BLaER1 treated with 17β-estradiol and CSF1 and Interleukin-3, amounts not matched to agents 10 nM and 100 nM (cell line): ENCODE data around the gene PIK3CD.
A peak's percentile ranks its signal among the peaks of the same experiment; 100 is the strongest.

ENCODE experiments used
- H3K27ac ChIP-seq, 11 experiments: shearing (Covaris generic); formaldehyde crosslinking; 2 replicates each; pipeline ENCODE4 v1.8.1; 2022
- H3K27me3 ChIP-seq, 11 experiments: shearing (Covaris generic); formaldehyde crosslinking; 2 replicates each; pipeline ENCODE4 v1.8.1; 2022
- H3K36me3 ChIP-seq, 11 experiments: shearing (Covaris generic); formaldehyde crosslinking; 2 replicates each; pipeline ENCODE4 v1.8.1; 2022
- H3K4me1 ChIP-seq, 10 experiments: shearing (Covaris generic); formaldehyde crosslinking; 2 replicates each; pipeline ENCODE4 v1.8.1; 2022
- H3K4me2 ChIP-seq, 11 experiments: shearing (Covaris generic); formaldehyde crosslinking; 2 replicates each; pipeline ENCODE4 v1.8.1; 2022
- H3K4me3 ChIP-seq, 10 experiments: shearing (Covaris generic); formaldehyde crosslinking; 2 replicates each; pipeline ENCODE4 v1.8.1; 2022
- H3K9ac ChIP-seq, 11 experiments: shearing (Covaris generic); formaldehyde crosslinking; 2 replicates each; pipeline ENCODE4 v1.8.1; 2022
- H3K9me3 ChIP-seq, 11 experiments: shearing (Covaris generic); formaldehyde crosslinking; replicated peaks in 1 of 11; 2 replicates each; pipeline ENCODE4 v1.8.1; 2022
- H4K20me1 ChIP-seq, 11 experiments: shearing (Covaris generic); formaldehyde crosslinking; 2 replicates each; pipeline ENCODE4 v1.8.1; 2022
- Cebpa-rat ChIP-seq, 11 experiments: shearing (Covaris generic); IDR thresholded peaks; 2 replicates each; pipeline ENCODE4 v1.8.1; 2022

PIK3CD gene

DNA sequence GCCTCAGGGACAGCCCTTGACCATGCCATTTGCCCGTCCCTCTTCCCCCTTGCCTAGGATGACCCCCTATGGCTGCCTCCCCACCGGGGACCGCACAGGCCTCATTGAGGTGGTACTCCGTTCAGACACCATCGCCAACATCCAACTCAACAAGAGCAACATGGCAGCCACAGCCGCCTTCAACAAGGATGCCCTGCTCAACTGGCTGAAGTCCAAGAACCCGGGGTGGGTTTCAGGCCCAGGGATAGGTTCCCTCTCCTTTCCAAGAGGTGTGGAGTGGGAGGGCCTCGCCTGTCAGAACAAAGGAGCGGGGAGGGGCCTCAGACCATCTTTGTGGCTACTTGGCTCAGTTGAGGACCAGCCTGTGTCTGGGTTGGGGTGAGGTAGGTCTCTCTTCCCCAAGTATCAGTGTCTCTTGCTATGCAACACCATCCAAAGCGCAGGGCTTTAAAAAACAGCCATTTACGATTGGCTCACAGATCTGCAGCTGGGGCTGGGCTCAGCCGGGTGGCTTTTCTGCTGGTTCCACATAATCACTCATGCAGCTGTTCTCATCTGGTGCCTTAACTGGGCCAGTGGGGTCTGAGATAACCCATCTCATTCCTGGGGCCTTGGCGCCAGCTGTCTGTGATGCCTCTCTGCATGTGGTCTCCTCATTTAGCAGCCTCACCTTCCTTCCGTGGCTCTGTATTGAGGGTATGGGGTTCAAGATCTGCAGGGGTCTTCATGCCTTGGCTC, 71.7 kb downstream of the PIK3CD start:
- Histone ChIP-seq H3K4me3 (no peak overlapping the region), H4K20me1 (peaks cover 36 to 98% (median 91%) of the 10 kb centered on the region in 11 experiments; a peak in 21 of 22 replicates), H3K9ac (no peak overlapping the region), H3K36me3 (peaks cover 92 to 100% (median 96%) of the 10 kb centered on the region in 11 experiments), H3K27me3 (no peaks in the 10 kb centered on the region), H3K4me2 (no peak overlapping the region), H3K4me1 (peaks cover 35 to 81% (median 67%) of the 10 kb centered on the region in 10 experiments), H3K9me3 (peaks cover 5 to 24% (median 17%) of the 10 kb centered on the region in 11 experiments; a peak in 18 of 22 replicates), H3K27ac (no peak overlapping the region)
- TF ChIP-seq Cebpa-rat (IDR thresholded peaks at IDR 0.05) = no peak

DNA sequence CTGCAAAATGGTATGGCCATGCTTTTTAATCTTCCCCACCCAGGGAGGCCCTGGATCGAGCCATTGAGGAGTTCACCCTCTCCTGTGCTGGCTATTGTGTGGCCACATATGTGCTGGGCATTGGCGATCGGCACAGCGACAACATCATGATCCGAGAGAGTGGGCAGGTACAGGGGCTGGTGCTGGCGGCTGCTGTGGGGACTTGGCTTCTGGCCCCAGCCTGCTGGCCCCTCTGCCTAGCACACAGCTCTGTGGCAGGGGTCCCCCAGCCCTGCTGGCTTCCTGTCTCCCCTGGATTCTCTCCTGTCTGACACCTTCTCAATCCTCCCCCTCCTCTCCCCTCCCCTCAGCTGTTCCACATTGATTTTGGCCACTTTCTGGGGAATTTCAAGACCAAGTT, 72.4 kb downstream of the PIK3CD start:
- Histone ChIP-seq H3K27me3 (no peaks in the 10 kb centered on the region), H3K9ac (peak overlapping the region in 2 of 11 experiments; percentile 19; a peak in 2 of 22 replicates), H3K36me3 (peaks cover 92 to 100% (median 95%) of the 10 kb centered on the region in 11 experiments), H3K27ac (no peak overlapping the region; a peak in 1 of 22 replicates), H3K4me2 (no peak overlapping the region; a peak in 3 of 22 replicates), H3K4me3 (no peak overlapping the region), H3K9me3 (peaks cover 5 to 24% (median 17%) of the 10 kb centered on the region in 11 experiments; a peak in 18 of 22 replicates), H3K4me1 (peaks cover 35 to 81% (median 67%) of the 10 kb centered on the region in 10 experiments), H4K20me1 (peaks cover 41 to 98% (median 91%) of the 10 kb centered on the region in 11 experiments)
- TF ChIP-seq Cebpa-rat (IDR thresholded peaks at IDR 0.05) = no peak

DNA sequence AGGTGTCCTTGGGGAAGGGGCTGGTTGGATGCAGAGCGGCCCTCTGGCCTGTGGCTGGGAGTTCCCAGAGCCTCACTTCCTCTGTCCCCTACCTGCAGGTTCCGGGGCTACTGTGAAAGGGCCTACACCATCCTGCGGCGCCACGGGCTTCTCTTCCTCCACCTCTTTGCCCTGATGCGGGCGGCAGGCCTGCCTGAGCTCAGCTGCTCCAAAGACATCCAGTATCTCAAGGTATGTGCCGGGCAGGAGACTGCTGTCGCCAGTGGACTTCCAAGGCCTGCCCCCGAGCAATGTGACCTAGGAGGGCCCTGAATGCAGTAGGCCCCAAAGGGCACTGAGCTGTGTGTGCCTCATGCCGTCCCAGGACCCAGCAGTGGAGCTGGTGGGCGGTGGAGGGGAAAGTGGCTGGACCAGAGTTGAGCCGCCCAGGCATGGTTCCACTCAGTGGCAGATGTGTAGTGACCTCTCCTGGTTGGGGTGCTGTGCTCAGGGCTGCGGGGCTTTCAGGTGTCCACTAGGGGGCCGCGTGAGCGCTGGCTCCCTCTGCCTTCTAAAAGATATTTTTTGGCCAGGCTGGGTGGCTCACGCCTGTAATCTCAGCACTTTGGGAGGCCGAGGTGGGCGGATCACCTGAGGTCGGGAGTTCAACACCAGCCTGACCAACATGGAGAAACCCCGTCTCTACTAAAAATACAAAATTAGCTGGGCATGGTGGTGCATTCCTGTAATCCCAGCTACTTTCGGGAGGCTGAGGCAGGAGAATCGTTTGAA, 73.4 kb downstream of the PIK3CD start:
- H3K27me3 ChIP-seq = no peaks in the 10 kb centered on the region
- no peak overlapping the region for H3K4me3 ChIP-seq
- H3K9ac ChIP-seq = peak overlapping the region in 1 of 11 experiments; percentile 19; a peak in 1 of 22 replicates
- H4K20me1 ChIP-seq = peaks cover 38 to 98% (median 88%) of the 10 kb centered on the region in 11 experiments
- H3K9me3 ChIP-seq = peaks cover 5 to 24% (median 17%) of the 10 kb centered on the region in 11 experiments; a peak in 18 of 22 replicates
- peak overlapping the region in 5 of 11 experiments; percentile 30 to 82 (median 66); a peak in 7 of 22 replicates for H3K4me2 ChIP-seq
- peaks cover 31 to 78% (median 66%) of the 10 kb centered on the region in 10 experiments for H3K4me1 ChIP-seq
- no peak for TF ChIP-seq Cebpa-rat (IDR thresholded peaks at IDR 0.05)
- no peak overlapping the region for H3K27ac ChIP-seq
- peaks cover 96 to 99% (median 98%) of the 10 kb centered on the region in 11 experiments for H3K36me3 ChIP-seq

DNA sequence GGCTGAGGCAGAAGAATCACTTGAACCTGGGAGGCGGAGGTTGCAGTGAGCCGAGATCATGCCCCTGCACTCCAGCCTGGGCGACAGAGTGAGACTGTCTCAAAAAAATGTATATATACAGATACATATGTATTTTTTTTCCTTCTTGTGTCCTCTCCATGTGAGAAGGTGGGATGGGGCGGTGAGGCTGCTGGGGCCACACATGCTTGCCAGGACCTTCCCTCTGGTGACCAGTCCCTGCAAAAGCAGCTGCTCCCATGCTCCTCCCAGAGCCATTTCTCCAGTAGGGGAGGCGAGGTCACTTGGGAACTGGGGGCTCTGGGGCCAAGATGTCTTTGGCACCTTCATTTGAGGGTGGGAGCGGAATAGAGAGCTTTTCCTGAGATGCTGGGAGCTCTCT, 74.9 kb downstream of the PIK3CD start:
- Histone ChIP-seq H3K36me3 (peaks cover 96 to 100% (median 99%) of the 10 kb centered on the region in 11 experiments), H4K20me1 (peaks cover 47 to 100% (median 93%) of the 10 kb centered on the region in 11 experiments), H3K4me3 (no peak overlapping the region), H3K4me1 (peaks cover 41 to 80% (median 74%) of the 10 kb centered on the region in 10 experiments), H3K4me2 (peak overlapping the region in 10 of 11 experiments; percentile 24 to 82 (median 52); a peak in 18 of 22 replicates), H3K27ac (peak overlapping the region in 3 of 11 experiments; percentile 18 to 42 (median 34); a peak in 4 of 22 replicates), H3K9ac (peak overlapping the region in 6 of 11 experiments; percentile 21 to 62 (median 42); a peak in 10 of 22 replicates), H3K9me3 (peaks cover 5 to 23% (median 17%) of the 10 kb centered on the region in 11 experiments; a peak in 18 of 22 replicates), H3K27me3 (no peaks in the 10 kb centered on the region)
- TF ChIP-seq Cebpa-rat (IDR thresholded peaks at IDR 0.05) = no peak

DNA sequence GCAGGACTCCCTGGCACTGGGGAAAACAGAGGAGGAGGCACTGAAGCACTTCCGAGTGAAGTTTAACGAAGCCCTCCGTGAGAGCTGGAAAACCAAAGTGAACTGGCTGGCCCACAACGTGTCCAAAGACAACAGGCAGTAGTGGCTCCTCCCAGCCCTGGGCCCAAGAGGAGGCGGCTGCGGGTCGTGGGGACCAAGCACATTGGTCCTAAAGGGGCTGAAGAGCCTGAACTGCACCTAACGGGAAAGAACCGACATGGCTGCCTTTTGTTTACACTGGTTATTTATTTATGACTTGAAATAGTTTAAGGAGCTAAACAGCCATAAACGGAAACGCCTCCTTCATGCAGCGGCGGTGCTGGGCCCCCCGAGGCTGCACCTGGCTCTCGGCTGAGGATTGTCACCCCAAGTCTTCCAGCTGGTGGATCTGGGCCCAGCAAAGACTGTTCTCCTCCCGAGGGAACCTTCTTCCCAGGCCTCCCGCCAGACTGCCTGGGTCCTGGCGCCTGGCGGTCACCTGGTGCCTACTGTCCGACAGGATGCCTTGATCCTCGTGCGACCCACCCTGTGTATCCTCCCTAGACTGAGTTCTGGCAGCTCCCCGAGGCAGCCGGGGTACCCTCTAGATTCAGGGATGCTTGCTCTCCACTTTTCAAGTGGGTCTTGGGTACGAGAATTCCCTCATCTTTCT, 75.5 kb downstream of the PIK3CD start:
- Histone ChIP-seq H3K4me3 (no peak overlapping the region), H3K4me1 (peaks cover 48 to 84% (median 77%) of the 10 kb centered on the region in 10 experiments), H4K20me1 (peaks cover 54 to 100% (median 94%) of the 10 kb centered on the region in 11 experiments), H3K27me3 (no peaks in the 10 kb centered on the region), H3K9ac (peak overlapping the region in 7 of 11 experiments; percentile 18 to 62 (median 37); a peak in 10 of 22 replicates), H3K9me3 (peaks cover 5 to 17% (median 14%) of the 10 kb centered on the region in 11 experiments; a peak in 18 of 22 replicates), H3K27ac (peak overlapping the region in 5 of 11 experiments; percentile 9 to 42 (median 18); a peak in 8 of 22 replicates), H3K4me2 (peak overlapping the region in 10 of 11 experiments; percentile 11 to 82 (median 52); a peak in 19 of 22 replicates), H3K36me3 (peaks cover 96 to 100% (median 99%) of the 10 kb centered on the region in 11 experiments)
- no peak for TF ChIP-seq Cebpa-rat (IDR thresholded peaks at IDR 0.05)

DNA sequence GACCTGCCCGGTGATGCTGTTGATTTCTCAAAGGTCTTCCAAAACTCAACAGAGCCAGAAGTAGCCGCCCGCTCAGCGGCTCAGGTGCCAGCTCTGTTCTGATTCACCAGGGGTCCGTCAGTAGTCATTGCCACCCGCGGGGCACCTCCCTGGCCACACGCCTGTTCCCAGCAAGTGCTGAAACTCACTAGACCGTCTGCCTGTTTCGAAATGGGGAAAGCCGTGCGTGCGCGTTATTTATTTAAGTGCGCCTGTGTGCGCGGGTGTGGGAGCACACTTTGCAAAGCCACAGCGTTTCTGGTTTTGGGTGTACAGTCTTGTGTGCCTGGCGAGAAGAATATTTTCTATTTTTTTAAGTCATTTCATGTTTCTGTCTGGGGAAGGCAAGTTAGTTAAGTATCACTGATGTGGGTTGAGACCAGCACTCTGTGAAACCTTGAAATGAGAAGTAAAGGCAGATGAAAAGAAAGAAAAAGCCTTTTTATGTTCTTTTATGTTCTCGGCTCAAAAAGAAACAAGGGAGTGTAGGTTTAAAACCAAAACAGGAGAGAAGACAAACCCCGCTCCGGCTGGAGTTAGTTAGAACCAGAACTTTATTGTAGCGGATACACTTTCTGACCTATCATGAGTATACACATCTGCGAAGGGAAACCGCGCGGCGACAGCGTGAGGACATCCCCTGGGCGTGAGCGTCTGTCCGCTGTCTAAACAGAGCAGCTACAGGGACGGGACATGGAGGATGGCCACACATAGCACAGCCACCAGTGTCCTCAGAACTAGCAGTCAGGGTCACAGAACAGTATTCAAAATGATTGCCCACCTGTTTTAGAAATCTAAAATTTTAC, 77.1 kb downstream of the PIK3CD start:
- H3K4me1 ChIP-seq = peaks cover 64 to 98% (median 93%) of the 10 kb centered on the region in 10 experiments
- peak overlapping the region; percentile 9 to 82 (median 46); a peak in 20 of 22 replicates for H3K4me2 ChIP-seq
- H3K9ac ChIP-seq = peak overlapping the region in 5 of 11 experiments; percentile 25 to 56 (median 46); a peak in 7 of 22 replicates
- no peak overlapping the region for H3K4me3 ChIP-seq
- no peak for TF ChIP-seq Cebpa-rat (IDR thresholded peaks at IDR 0.05)
- no peaks in the 10 kb centered on the region for H3K27me3 ChIP-seq
- peaks cover 0 to 7% (median 0%) of the 10 kb centered on the region in 11 experiments; a peak in 6 of 22 replicates for H3K9me3 ChIP-seq
- H4K20me1 ChIP-seq = peaks cover 60 to 100% (median 94%) of the 10 kb centered on the region in 11 experiments
- H3K36me3 ChIP-seq = peaks cover 94 to 100% (median 99%) of the 10 kb centered on the region in 11 experiments
- peak overlapping the region in 6 of 11 experiments; percentile 2 to 42 (median 20); a peak in 7 of 22 replicates for H3K27ac ChIP-seq

DNA sequence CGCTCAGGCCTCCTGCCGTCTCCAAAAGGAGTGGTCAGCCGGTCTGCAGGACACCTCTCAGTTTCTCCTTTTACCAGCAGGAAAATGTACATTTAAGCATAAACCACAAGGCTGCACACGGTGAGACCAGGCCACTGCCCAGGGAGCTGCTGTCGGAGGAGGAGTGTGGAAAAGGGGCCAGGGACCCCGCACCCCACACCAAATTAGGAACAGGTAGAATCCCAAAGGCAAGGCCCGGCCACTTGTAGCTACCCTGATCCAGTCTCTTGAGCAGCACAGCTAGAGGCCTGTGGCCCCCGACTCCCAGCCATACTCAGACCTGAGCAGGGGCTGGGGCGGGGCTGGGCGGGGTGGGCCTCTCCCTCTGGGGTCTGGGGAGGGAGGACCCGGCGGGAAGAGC, 78.0 kb downstream of the PIK3CD start:
- Histone ChIP-seq H3K9ac (peak overlapping the region in 4 of 11 experiments; percentile 5 to 46 (median 26); a peak in 3 of 22 replicates), H3K9me3 (peaks cover 0 to 9% (median 0%) of the 10 kb centered on the region in 11 experiments; a peak in 4 of 22 replicates), H3K27me3 (no peaks in the 10 kb centered on the region), H3K4me1 (peaks cover 65 to 98% (median 95%) of the 10 kb centered on the region in 10 experiments), H4K20me1 (peaks cover 53 to 100% (median 94%) of the 10 kb centered on the region in 11 experiments), H3K4me3 (no peak overlapping the region), H3K36me3 (peaks cover 91 to 100% (median 99%) of the 10 kb centered on the region in 11 experiments), H3K27ac (peak overlapping the region in 3 of 11 experiments; percentile 16 to 42 (median 19); a peak in 2 of 22 replicates), H3K4me2 (peak overlapping the region in 9 of 11 experiments; percentile 5 to 82 (median 42); a peak in 11 of 22 replicates)
- no peak for TF ChIP-seq Cebpa-rat (IDR thresholded peaks at IDR 0.05)
